ENCODE measurements around the gene SORCS2.

The SORCS2 gene

DNA sequence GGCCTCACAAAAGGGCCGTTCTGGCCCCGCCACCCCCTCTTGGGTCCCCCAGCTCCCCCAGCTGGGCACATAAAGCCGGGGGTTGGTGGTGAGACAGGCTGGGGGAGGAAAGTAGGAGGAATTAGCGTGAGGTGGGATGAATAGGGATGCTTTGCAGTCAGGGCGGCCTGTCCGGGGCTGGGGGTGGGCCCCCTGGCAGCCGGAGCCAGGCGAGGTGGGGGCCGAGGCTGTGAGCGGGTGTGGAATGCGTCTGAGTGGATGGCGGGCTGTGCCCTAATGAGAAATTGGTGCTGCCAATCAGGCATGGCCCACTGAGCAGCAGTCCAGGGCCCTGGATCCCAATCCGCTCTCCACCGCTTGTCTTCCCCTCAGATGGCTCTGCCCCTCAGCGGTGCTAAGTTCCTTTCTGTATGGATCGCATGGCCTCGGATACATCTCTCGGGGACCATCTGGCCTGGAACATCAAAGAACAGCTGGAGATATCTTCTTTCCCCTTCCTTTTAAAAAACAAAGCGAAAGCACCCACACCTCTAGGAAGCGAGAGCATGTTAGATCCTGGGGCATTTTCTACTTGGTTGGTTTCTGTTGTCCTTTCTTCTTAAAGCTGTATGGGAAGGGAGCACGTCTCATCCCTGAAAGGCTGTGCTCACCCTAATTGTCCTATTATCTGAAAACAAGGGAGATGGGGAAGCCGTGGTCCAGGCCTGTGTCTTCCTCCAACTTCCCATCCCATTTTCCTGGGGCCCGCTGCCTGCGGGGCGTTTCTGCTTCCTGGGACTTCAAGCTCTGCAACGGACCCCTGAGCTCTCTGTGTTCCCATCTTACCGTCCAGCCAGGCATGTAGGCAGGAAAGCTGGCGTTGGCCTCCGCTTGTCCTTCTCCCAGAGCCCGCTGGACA, 106.9 kb downstream of the SORCS2 start:
- in situ Hi-C loops (cut with MboI; ENCODE audit: low pct_unique_long_range_greater_than_20kb, low sequenced_read_pairs, unreplicated experiment) = no loop called here
- TF ChIP-seq, protein P1, sequence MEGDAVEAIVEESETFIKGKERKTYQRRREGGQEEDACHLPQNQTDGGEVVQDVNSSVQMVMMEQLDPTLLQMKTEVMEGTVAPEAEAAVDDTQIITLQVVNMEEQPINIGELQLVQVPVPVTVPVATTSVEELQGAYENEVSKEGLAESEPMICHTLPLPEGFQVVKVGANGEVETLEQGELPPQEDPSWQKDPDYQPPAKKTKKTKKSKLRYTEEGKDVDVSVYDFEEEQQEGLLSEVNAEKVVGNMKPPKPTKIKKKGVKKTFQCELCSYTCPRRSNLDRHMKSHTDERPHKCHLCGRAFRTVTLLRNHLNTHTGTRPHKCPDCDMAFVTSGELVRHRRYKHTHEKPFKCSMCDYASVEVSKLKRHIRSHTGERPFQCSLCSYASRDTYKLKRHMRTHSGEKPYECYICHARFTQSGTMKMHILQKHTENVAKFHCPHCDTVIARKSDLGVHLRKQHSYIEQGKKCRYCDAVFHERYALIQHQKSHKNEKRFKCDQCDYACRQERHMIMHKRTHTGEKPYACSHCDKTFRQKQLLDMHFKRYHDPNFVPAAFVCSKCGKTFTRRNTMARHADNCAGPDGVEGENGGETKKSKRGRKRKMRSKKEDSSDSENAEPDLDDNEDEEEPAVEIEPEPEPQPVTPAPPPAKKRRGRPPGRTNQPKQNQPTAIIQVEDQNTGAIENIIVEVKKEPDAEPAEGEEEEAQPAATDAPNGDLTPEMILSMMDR (IDR thresholded peaks at IDR 0.05; ENCODE audit: extremely low read depth, insufficient read depth, missing control alignments) = no peak
- DNase-seq (ENCODE audit: low spot score) = no peak

DNA sequence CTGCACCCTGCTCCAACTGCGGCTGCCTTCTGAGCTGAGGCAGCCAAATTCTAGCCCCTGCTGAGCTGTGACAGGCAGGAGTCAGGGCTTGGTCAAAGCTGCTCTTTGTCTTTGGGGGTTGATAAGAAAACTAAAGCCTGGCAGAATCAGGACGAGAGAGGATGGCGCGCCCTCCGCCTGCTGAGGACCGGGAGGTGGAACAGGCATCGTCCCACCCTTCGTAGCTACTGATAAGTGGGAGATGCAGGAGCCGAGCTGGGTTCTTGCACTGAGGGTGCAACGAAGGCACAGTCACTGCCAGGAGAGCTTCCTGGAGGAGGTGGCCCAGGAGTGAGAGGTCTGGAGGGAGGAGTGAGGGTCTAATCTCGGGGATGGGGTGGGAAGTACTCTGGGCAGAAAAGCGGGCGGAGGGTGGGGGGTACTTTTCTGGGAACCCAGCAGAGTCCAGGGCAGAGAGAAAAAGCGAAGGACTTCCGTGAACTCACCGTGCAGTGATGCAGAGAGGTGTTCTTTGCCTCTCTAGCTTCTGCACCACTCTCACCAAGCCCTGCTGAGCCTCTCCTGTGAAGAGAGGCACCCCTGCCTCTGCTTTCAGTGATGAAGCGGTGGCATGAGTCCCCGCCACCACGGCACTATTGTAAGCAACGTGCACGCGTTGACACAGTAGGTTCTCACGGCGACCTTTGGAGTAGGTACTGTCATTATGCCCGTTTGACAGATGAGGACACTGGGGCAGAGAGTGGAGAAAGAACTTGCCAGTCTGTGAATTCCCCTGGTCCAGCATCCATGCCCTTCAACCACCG, 107.8 kb downstream of the SORCS2 start:
- no peak for DNase-seq (ENCODE audit: low spot score)
- TF ChIP-seq, protein P1 (IDR thresholded peaks at IDR 0.05; ENCODE audit: extremely low read depth, insufficient read depth, missing control alignments) = no peak
- in situ Hi-C loops (cut with MboI; ENCODE audit: low pct_unique_long_range_greater_than_20kb, low sequenced_read_pairs, unreplicated experiment) = no loop called here

DNA sequence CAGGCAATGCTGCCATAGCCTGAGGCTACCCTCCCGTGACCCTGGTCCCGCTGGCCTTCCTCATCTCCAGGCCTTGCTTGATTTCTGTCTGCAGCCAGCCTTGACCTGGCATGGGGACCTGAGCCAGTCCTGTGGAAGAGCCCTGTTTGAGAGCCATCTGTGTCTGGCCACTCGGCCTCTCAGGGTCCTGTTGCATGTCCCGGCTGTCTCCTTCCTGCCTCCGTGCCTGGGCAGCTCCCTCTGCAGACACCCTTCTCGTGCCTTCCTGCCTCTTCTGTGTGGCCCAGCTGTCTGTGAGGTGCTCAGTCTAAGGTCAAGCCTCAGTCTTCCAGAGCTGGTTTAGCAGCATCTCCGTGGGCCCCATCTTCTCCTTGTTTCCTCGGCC, 108.4 kb downstream of the SORCS2 start:
- in situ Hi-C loops (cut with MboI; ENCODE audit: low pct_unique_long_range_greater_than_20kb, low sequenced_read_pairs, unreplicated experiment) = no loop called here
- TF ChIP-seq, protein P1 (IDR thresholded peaks at IDR 0.05; ENCODE audit: extremely low read depth, insufficient read depth, missing control alignments) = no peak
- DNase-seq (ENCODE audit: low spot score) = no peak

DNA sequence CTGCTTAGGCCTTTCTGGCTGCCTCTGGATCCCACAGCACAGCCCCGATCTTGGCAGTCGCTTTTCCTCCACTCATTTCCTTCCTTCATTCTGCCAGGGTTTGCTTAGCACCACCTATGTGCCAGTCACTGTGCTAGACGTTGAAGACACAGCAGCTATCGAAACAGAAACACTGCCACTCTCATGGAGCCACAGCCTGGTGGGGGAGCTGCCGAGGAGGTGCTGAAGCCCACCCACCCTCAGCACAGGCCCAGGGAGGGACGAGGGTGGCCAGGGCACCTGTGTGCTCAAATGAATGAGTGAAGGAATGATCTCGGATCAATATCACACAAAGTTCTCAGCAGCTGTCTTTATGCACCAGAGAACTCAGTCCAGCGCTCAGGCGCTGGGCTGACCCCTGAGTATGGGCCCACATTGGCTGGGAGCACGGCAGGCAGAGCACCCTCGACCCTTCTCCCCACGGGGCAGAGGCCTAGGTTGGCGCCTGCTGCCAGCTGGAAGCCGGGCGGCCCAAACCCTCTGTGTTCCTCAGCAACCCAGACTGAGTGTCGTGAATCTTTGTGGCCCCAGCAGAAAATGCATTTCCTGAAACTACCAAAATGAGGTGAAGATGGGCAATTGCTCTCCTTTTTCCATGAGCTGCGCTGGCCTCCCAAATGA, 108.9 kb downstream of the SORCS2 start:
- in situ Hi-C loops (cut with MboI; ENCODE audit: low pct_unique_long_range_greater_than_20kb, low sequenced_read_pairs, unreplicated experiment) = no loop called here
- DNase-seq (ENCODE audit: low spot score) = no peak
- TF ChIP-seq, protein P1 (IDR thresholded peaks at IDR 0.05; ENCODE audit: extremely low read depth, insufficient read depth, missing control alignments) = no peak

DNA sequence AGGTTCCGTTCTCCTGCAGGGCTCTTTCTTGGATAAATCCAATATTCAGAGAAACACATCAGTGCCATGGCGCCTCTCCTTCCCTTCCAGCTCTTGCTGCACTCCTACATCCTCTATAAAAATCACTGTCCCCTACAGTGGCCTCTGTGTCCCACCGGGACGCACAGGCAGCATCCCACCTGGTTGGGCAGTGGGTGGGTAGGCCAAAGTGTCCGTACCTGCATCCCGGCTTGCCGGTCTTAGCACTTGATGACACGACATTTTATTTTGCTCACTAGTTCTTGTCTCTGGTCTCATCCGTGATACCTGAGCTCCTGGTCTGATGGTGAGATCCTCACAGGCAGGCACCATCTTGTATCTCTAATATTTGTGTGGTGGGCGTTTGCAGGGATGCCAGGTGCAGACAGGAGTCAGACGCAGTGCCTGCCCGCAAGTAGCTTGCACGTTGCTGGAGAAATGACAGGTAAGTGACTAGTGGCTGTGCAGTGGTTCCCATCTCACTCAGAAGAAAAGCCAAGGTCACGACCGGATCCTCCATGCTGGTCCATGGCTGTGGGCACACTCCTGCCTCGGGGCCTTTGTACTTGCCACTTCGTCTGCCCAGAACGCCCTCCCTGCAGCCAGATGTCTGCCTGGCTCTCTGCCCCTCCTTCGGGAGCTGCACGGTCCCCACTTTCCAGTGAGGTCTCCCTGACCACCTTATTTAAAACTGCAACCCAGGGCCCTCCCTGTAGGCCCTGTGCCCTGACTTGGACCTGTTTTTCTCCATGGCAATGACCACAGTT, 109.7 kb downstream of the SORCS2 start:
- DNase-seq (ENCODE audit: low spot score) = no peak
- TF ChIP-seq, protein P1 (IDR thresholded peaks at IDR 0.05; ENCODE audit: extremely low read depth, insufficient read depth, missing control alignments) = no peak
- in situ Hi-C loops (cut with MboI; ENCODE audit: low pct_unique_long_range_greater_than_20kb, low sequenced_read_pairs, unreplicated experiment) = no loop called here
